HFF-Myc (cell line): Measurements from ENCODE around the gene DHRSX.

Source experiments
- DNase-seq: peaks from one replicate; pipeline ENCODE4 v3.0.0-alpha.2; 2011; ENCODE audit warnings: low read depth; ENCODE audit errors: extremely low read depth
- H3K4me3 ChIP-seq: replicated peaks from 2 replicates; pipeline ENCODE4 v1.5.1; 2011; ENCODE audit warnings: low read depth, mild to moderate bottlenecking, control low read depth, low read length
- CTCF ChIP-seq: IDR thresholded peaks from 2 replicates; pipeline ENCODE4 v1.5.1; 2012; ENCODE audit warnings: mild to moderate bottlenecking, low read depth, low read length, control low read depth; ENCODE audit errors: missing control alignments

The DHRSX gene

GRCh38 chrX:2413969-2414368 is 86.8 kb downstream of the DHRSX start:
- no peak for DNase-seq
- H3K4me3 ChIP-seq: no peak overlapping the region
- no peak for TF ChIP-seq CTCF

- no peak overlapping the region for H3K4me3 ChIP-seq
- no peak for TF ChIP-seq CTCF
- no peak for DNase-seq
Measured at GRCh38 chrX:2412131-2412530, 88.6 kb downstream of the DHRSX start.

GRCh38 chrX:2410279-2411020 is 90.3 kb downstream of the DHRSX start:
- no peak for DNase-seq
- no peak for TF ChIP-seq CTCF

GRCh38 chrX:2409796-2410195 is 91.0 kb downstream of the DHRSX start:
- TF ChIP-seq CTCF: no peak
- no peak for DNase-seq
- no peak overlapping the region for H3K4me3 ChIP-seq

More at GRCh38 chrX:2410279-2411020, 90.3 kb downstream of the DHRSX start:
- H3K4me3 ChIP-seq: no peak overlapping the region

GRCh38 chrX:2408856-2409255 is 91.9 kb downstream of the DHRSX start:
- no peak for TF ChIP-seq CTCF
- H3K4me3 ChIP-seq: no peak overlapping the region
- no peak for DNase-seq

- TF ChIP-seq CTCF: no peak
- no peak for DNase-seq
- no peak overlapping the region for H3K4me3 ChIP-seq
Measured at GRCh38 chrX:2406891-2407518, 93.8 kb downstream of the DHRSX start.
